ENCODE results near the gene PDGFD.

PDGFD gene

DNA sequence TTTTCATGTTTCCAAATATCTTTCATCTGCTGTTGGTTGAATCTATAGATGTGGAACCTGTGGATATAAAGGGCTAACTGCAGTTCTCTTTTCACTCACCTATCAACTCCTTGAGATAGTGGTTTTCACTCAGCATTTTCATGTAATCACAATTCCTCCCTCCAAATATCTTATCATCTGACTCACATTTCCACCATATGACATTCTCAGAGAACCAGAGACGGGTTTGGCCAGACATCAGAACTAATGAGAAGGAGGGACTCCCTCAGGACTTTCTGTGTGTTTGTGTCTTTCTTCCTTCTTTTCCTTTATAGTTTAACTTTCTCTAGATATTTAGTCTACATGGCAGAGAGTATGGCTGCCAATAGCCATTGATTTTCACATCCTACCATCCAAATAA lies 262.3 kb downstream of the PDGFD start:
- H3K4me1 ChIP-seq (ENCODE audit: control insufficient read depth, low read depth, low read length), result no peaks in the 10 kb centered on the region
- no peaks in the 10 kb centered on the region for H3K36me3 ChIP-seq (ENCODE audit: control insufficient read depth, low read depth, low read length)
- no peak overlapping the region for H3K4me3 ChIP-seq (ENCODE audit: low read length)
- H3K9ac ChIP-seq (ENCODE audit: low read length), result no peak overlapping the region
- H3K9me3 ChIP-seq (ENCODE audit: control insufficient read depth, low read depth, low read length), result no peaks in the 10 kb centered on the region
- no peak overlapping the region for H3K27ac ChIP-seq (ENCODE audit: low read length)
- no peaks in the 10 kb centered on the region for H3K27me3 ChIP-seq (ENCODE audit: control insufficient read depth, insufficient read depth, low read length)

DNA sequence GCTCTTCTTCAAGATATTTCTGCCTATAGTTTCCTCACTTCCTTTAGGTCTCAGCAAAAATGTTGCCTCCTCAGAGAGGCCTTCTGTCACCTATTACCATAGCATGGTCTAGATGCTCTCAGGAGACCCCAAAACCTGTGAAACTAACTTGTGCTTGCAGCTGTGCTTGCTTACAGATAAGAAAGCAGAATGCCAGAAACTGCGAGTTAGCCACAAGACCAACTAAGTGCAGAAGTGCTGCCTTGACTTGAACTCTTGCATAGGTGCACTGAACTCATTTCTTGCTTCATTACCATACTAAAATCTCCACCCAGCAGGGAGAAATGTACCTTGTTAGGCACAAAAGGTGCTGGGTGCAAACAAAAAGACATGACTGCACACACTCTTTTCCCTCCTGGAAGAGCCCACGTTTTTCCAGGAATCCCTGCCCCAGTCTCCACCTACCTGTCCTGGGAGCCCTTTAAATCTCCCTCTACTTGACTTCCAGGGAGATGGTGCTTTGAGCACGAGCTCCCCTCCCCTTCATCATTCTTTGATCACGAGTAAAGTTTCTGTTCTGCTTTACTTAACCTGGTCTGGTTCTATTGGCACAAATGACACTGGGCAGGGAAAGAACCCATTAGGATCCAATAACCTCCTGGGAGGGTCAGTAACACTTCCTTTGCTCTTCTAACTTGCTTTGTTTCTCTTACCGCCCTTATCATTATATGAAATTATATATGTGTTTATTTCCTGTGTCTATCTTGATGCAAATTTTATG lies 265.2 kb downstream of the PDGFD start:
- H3K27ac ChIP-seq (ENCODE audit: low read length), result no peak overlapping the region
- H3K36me3 ChIP-seq (ENCODE audit: control insufficient read depth, low read depth, low read length), result no peaks in the 10 kb centered on the region
- no peak overlapping the region for H3K9ac ChIP-seq (ENCODE audit: low read length)
- H3K4me3 ChIP-seq (ENCODE audit: low read length), result no peak overlapping the region
- H3K9me3 ChIP-seq (ENCODE audit: control insufficient read depth, low read depth, low read length), result no peaks in the 10 kb centered on the region
- H3K27me3 ChIP-seq (ENCODE audit: control insufficient read depth, insufficient read depth, low read length), result no peaks in the 10 kb centered on the region
- H3K4me1 ChIP-seq (ENCODE audit: control insufficient read depth, low read depth, low read length), result no peaks in the 10 kb centered on the region

DNA sequence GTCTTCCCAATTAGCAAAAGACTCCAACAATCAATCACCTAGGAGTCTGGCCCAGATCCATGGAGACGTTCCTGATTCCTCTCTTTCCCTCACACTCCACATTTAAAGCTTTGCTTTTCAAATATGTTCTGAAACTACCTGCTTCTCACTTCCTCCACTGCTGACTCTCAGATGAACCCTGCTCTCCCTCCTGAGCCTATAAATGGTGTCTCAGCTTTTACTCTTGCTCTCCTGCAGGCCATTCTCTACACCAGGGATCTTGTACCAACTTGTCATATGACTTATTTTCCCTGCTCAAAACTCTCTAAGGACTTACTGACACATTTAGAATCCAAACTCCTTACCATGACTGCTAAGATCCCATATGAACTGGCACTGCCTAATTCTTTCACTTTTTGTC lies 265.9 kb downstream of the PDGFD start:
- Histone ChIP-seq H3K27ac (ENCODE audit: low read length) (no peak overlapping the region), H3K4me3 (ENCODE audit: low read length) (no peak overlapping the region), H3K9ac (ENCODE audit: low read length) (no peak overlapping the region)

DNA sequence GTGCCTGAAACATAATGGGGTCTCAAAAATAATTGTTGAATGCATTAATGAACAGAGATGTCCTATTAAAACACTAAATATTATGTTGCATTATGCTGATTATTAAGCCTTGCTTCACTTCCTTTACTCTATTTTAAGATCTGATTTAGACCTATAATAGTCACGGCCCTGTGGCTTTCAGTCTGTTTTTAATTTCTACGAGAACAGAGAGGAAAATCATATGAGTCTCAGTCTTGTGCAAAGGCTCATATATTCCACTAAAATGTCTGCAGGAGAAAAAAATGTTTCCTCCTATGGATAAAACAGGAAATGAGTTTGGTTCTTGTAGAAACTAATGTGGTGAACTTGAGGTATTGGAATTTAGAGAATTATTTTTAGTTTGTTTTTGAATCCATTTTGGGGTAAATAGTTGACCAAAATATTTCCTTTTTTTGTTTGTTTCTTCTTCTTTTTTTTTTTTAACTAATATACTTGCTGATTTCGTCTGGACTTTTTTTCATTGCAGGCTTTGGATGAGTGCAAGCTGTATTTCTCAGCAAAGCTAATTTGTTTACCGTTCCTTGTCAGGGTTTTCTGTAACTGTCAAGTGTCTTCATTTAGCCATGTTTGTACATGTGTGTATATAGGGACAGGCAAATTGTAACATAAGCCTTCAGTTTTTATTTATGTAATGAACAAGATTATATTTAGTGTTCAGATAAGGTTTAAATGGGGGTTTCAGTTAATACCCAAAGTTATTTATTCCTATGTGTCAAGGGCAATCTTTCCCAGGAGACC lies 266.6 kb downstream of the PDGFD start:
- Histone ChIP-seq H3K36me3 (ENCODE audit: control insufficient read depth, low read depth, low read length) (no peaks in the 10 kb centered on the region), H3K27me3 (ENCODE audit: control insufficient read depth, insufficient read depth, low read length) (no peaks in the 10 kb centered on the region), H3K27ac (ENCODE audit: low read length) (no peak overlapping the region), H3K4me1 (ENCODE audit: control insufficient read depth, low read depth, low read length) (no peaks in the 10 kb centered on the region), H3K9me3 (ENCODE audit: control insufficient read depth, low read depth, low read length) (no peaks in the 10 kb centered on the region), H3K9ac (ENCODE audit: low read length) (no peak overlapping the region), H3K4me3 (ENCODE audit: low read length) (no peak overlapping the region)

More for the DNA sequence above, 265.9 kb downstream of the PDGFD start:
- no peaks in the 10 kb centered on the region for H3K27me3 ChIP-seq (ENCODE audit: control insufficient read depth, insufficient read depth, low read length)
- no peaks in the 10 kb centered on the region for H3K9me3 ChIP-seq (ENCODE audit: control insufficient read depth, low read depth, low read length)
- H3K36me3 ChIP-seq (ENCODE audit: control insufficient read depth, low read depth, low read length), result no peaks in the 10 kb centered on the region
- no peaks in the 10 kb centered on the region for H3K4me1 ChIP-seq (ENCODE audit: control insufficient read depth, low read depth, low read length)

DNA sequence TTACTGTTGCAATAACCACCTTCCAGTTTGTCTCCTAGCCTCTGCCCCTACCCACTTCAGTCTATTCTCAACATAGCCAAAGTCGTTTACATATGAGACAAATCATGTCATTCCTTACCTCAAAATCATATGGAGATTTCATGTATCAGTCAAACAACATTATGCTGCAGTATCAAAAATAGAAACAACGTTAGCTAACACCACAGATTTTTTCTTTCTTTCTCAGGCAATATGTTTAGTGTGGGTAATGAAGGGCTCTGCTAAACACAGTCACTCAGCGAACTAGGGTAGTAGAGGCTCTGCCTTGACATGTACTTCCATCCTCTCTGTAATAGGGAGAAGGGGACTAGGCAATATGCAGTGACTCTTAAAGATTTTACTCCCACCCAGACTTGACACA lies 268.8 kb downstream of the PDGFD start:
- Histone ChIP-seq H3K4me3 (ENCODE audit: low read length) (no peak overlapping the region), H3K4me1 (ENCODE audit: control insufficient read depth, low read depth, low read length) (no peaks in the 10 kb centered on the region), H3K9me3 (ENCODE audit: control insufficient read depth, low read depth, low read length) (no peaks in the 10 kb centered on the region), H3K27me3 (ENCODE audit: control insufficient read depth, insufficient read depth, low read length) (no peaks in the 10 kb centered on the region), H3K36me3 (ENCODE audit: control insufficient read depth, low read depth, low read length) (no peaks in the 10 kb centered on the region), H3K9ac (ENCODE audit: low read length) (no peak overlapping the region), H3K27ac (ENCODE audit: low read length) (no peak overlapping the region)

DNA sequence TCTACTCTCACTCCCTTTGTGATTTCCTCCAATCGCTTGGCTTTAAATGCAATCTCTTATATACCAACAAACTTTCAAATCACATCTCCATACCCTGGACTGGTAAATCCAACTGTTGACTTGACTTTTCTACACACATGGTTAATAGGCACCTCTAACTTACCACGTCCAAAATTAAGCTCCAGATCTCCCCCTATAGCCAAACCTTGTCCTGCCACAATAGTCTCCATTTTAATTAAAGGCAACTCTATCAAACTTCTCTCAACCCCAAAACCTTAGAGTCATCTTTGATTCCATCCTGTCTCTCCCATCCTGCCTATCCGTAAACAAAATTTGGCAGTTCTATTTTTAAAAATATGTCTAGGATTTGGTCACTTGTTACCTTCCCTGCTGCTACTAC lies 269.3 kb downstream of the PDGFD start:
- Histone ChIP-seq H3K9ac (ENCODE audit: low read length) (no peak overlapping the region), H3K4me1 (ENCODE audit: control insufficient read depth, low read depth, low read length) (no peaks in the 10 kb centered on the region), H3K36me3 (ENCODE audit: control insufficient read depth, low read depth, low read length) (no peaks in the 10 kb centered on the region), H3K4me3 (ENCODE audit: low read length) (no peak overlapping the region), H3K27me3 (ENCODE audit: control insufficient read depth, insufficient read depth, low read length) (no peaks in the 10 kb centered on the region), H3K9me3 (ENCODE audit: control insufficient read depth, low read depth, low read length) (no peaks in the 10 kb centered on the region), H3K27ac (ENCODE audit: low read length) (no peak overlapping the region)

DNA sequence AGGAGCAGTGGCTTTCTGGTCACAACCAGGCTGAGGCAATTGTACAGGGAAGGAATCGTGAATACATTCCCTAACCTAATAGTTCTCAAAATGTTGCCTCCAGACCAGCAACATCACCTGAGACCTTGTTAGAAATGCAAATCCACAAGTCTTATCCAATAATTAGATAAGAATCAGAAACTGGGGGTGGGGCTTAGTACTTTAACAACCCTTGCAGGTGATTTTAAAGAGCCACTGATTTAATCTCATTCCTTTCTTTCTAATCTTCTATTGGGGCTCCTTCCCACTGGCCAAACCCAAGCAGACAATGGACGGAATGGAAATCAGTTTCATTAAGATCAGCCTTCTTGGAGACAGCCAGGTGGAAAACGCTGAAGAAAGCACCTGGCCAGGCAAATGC lies 269.9 kb downstream of the PDGFD start:
- H3K9me3 ChIP-seq (ENCODE audit: control insufficient read depth, low read depth, low read length), result no peaks in the 10 kb centered on the region
- no peaks in the 10 kb centered on the region for H3K4me1 ChIP-seq (ENCODE audit: control insufficient read depth, low read depth, low read length)
- H3K27me3 ChIP-seq (ENCODE audit: control insufficient read depth, insufficient read depth, low read length), result no peaks in the 10 kb centered on the region
- H3K27ac ChIP-seq (ENCODE audit: low read length), result no peak overlapping the region
- no peak overlapping the region for H3K9ac ChIP-seq (ENCODE audit: low read length)
- H3K36me3 ChIP-seq (ENCODE audit: control insufficient read depth, low read depth, low read length), result no peaks in the 10 kb centered on the region
- H3K4me3 ChIP-seq (ENCODE audit: low read length), result no peak overlapping the region

DNA sequence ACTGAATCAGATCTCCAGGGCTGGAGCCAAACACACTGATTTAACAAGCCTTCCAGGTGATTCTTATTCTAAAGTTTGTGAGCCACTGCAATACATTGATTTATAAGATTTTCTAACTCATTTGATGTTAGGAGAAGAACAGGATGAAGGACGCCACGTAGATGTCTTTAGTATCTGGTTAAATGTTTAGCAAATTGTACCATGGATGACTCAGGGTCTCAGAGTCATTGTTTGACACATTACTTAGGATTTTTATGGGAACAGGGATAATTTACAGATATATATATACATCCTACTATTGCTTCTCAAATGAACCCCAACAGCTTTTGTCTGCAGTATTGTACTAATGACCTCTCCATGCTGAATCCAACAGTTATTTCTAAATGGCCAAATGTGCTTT lies 270.6 kb downstream of the PDGFD start:
- H3K27ac ChIP-seq (ENCODE audit: low read length), result no peak overlapping the region
- H3K9me3 ChIP-seq (ENCODE audit: control insufficient read depth, low read depth, low read length), result no peaks in the 10 kb centered on the region
- no peaks in the 10 kb centered on the region for H3K4me1 ChIP-seq (ENCODE audit: control insufficient read depth, low read depth, low read length)
- H3K9ac ChIP-seq (ENCODE audit: low read length), result no peak overlapping the region
- no peaks in the 10 kb centered on the region for H3K27me3 ChIP-seq (ENCODE audit: control insufficient read depth, insufficient read depth, low read length)
- no peaks in the 10 kb centered on the region for H3K36me3 ChIP-seq (ENCODE audit: control insufficient read depth, low read depth, low read length)
- no peak overlapping the region for H3K4me3 ChIP-seq (ENCODE audit: low read length)

DNA sequence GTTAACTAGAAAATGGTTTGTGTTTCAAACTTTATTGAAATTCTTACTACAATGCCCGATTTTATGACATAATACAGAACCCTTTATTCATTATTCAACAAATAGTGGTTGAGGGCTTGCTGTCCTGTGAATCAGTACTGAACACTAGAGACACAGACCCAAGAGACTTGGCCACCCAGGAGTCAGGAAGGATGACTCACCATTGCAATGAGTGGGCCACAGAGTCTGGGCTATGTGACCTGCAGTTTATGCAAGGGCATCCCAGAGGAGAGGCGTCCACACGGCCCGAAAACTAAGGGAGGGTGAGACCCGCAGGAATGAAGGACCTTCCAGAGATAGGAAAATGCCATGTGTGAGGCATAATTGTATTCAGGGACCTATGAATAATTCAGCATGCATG lies 271.3 kb downstream of the PDGFD start:
- H3K4me3 ChIP-seq (ENCODE audit: low read length), result no peak overlapping the region
- H3K36me3 ChIP-seq (ENCODE audit: control insufficient read depth, low read depth, low read length), result no peaks in the 10 kb centered on the region
- no peak overlapping the region for H3K27ac ChIP-seq (ENCODE audit: low read length)
- no peaks in the 10 kb centered on the region for H3K27me3 ChIP-seq (ENCODE audit: control insufficient read depth, insufficient read depth, low read length)
- H3K9ac ChIP-seq (ENCODE audit: low read length), result no peak overlapping the region
- H3K9me3 ChIP-seq (ENCODE audit: control insufficient read depth, low read depth, low read length), result no peaks in the 10 kb centered on the region
- no peaks in the 10 kb centered on the region for H3K4me1 ChIP-seq (ENCODE audit: control insufficient read depth, low read depth, low read length)

DNA sequence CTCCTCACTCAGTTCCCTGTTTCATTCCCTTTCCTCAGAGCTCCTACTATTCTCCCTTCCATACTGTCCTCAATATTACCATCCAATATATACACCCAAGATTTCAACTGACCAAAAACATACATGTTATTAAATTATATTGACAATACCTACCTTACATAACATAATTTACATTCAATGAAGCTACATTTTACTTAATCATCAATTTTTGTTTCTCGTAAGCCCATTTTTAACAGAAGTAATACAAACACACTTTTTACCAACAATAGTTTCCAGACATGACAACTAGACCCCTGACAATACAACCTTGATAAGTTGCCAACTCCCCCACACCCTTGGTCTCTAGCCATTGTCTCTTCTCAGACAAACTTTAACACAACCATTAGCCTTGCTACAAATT lies 273.3 kb downstream of the PDGFD start:
- no peaks in the 10 kb centered on the region for H3K27me3 ChIP-seq (ENCODE audit: control insufficient read depth, insufficient read depth, low read length)
- no peak overlapping the region for H3K9ac ChIP-seq (ENCODE audit: low read length)
- H3K9me3 ChIP-seq (ENCODE audit: control insufficient read depth, low read depth, low read length), result no peaks in the 10 kb centered on the region
- no peak overlapping the region for H3K4me3 ChIP-seq (ENCODE audit: low read length)
- no peaks in the 10 kb centered on the region for H3K4me1 ChIP-seq (ENCODE audit: control insufficient read depth, low read depth, low read length)
- no peaks in the 10 kb centered on the region for H3K36me3 ChIP-seq (ENCODE audit: control insufficient read depth, low read depth, low read length)
- no peak overlapping the region for H3K27ac ChIP-seq (ENCODE audit: low read length)

DNA sequence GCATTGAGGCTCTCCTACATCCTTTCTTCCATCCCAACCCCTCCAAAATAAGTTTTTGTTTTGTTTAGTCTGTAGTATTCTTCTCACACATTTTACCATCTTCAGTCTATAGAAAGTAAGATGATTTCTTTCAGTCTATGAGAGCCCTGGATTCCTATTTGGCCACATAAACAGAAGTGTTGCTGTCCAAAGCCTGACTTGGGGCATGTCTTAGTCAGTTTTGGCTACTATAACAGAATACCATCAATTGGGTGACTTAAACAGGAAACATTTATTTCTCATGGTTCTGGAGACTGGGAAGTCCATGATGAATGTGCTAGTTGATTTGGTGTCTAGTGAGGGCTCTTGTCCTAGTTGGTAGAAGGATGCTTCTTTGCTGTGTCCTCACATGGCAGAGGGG lies 274.3 kb downstream of the PDGFD start:
- Histone ChIP-seq H3K9ac (ENCODE audit: low read length) (no peak overlapping the region), H3K4me3 (ENCODE audit: low read length) (no peak overlapping the region), H3K36me3 (ENCODE audit: control insufficient read depth, low read depth, low read length) (no peaks in the 10 kb centered on the region), H3K27ac (ENCODE audit: low read length) (no peak overlapping the region), H3K9me3 (ENCODE audit: control insufficient read depth, low read depth, low read length) (no peaks in the 10 kb centered on the region), H3K4me1 (ENCODE audit: control insufficient read depth, low read depth, low read length) (no peaks in the 10 kb centered on the region), H3K27me3 (ENCODE audit: control insufficient read depth, insufficient read depth, low read length) (no peaks in the 10 kb centered on the region)

DNA sequence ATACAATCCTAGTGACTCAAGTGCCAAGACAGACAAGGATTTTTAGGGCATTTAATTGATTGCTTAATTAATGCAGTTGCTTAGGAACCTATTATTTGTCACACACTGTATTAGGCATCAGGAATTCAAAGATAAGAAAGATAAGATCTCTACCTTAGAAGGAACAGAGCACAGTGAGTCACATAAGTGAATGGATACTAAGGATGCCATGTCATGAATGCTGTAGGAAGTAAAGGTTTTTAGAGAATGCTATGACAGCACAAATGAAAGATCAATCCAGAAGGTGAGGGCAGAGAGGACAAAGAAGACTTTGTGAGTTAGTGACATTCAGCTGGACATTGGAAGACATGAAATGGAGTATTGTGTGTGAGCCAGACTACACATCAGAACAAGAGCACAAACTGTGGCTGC lies 275.4 kb downstream of the PDGFD start:
- no peak overlapping the region for H3K9ac ChIP-seq (ENCODE audit: low read length)
- H3K27ac ChIP-seq (ENCODE audit: low read length), result no peak overlapping the region
- no peak overlapping the region for H3K4me3 ChIP-seq (ENCODE audit: low read length)
- H3K36me3 ChIP-seq (ENCODE audit: control insufficient read depth, low read depth, low read length), result no peaks in the 10 kb centered on the region
- H3K4me1 ChIP-seq (ENCODE audit: control insufficient read depth, low read depth, low read length), result no peaks in the 10 kb centered on the region
- no peaks in the 10 kb centered on the region for H3K27me3 ChIP-seq (ENCODE audit: control insufficient read depth, insufficient read depth, low read length)
- no peaks in the 10 kb centered on the region for H3K9me3 ChIP-seq (ENCODE audit: control insufficient read depth, low read depth, low read length)

Data from iPS-18a (cell line).